ENCODE data around the gene OLFML1. TPM values are rescaled to one million over a fixed set of nuclear protein-coding genes. Genes with fewer than 3 reads are reported as not detected.
A peak's percentile ranks its signal among the peaks of the same experiment; 100 is the strongest.

The OLFML1 gene
- total RNA-seq, 2 donors from 2014 or later: not detected

DNA sequence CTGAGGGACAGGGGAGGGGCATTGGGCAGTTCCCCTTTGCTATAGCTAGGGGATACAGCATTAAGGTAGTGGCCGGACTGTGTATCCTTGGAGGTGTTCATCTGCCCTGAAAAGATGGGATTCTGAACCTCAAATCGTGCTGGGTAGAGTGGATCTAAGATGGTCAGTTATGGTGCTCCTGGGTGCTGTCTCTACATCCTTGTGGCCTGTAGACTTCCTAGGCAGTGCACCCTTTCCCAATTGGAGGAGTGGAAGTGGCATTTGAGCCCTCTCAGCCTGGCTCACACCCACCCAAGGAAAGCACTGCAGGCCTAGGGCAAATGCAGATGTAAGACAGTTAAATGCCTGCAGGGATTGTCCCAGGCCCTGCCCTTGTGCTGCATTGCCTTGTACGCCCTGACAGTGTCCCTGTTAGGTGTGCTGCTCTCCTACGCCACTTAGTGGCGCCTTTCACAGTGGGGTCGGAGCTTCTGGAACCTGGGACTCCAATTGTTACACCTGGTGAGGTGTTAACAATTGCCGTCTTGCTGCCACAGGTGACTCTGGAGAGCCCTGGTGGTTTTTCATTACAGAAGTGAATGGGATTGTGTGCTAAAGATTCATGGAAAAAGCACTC lies 63.5 kb downstream of the OLFML1 start:
- H3K36me3 Mint-ChIP-seq (ENCODE audit: insufficient read depth in 2 of 2): peaks cover 0 to 2% of the 10 kb centered on the region in 2 donors
- peaks cover 9% of the 10 kb centered on the region for H3K4me1 Mint-ChIP-seq (ENCODE audit: low read depth)
- DNase-seq: peak; percentile 15 to 30
- peak; percentile 72 to 75 for ATAC-seq (replicated peaks in 1 of 2)
- no peak overlapping the region for H3K27ac Mint-ChIP-seq
- no peaks in the 10 kb centered on the region for H3K9me3 Mint-ChIP-seq
- no peaks in the 10 kb centered on the region for H3K27me3 Mint-ChIP-seq (ENCODE audit: low read depth)
- H3K4me3 Mint-ChIP-seq: no peak overlapping the region

DNA sequence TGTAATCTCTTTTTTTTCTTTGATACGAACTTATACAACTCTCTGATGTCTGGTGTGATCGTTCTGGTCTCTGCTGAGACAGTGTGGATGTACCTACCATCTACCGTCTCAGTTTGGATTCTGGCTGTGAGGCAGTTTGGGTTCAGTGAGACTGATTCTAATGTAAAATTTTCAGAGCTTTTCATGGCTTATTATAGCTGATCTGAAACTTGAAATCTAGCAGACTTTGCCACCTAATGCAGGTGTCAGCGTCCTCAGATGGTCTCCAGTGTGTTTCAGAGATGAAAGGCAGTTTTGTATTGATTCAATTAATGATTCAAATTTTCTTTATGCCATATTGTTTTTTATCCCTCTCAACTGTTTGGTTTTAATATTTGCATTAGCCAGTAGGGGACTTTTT lies 64.4 kb downstream of the OLFML1 start:
- H3K27ac Mint-ChIP-seq: no peak overlapping the region
- no peak for DNase-seq
- H3K9me3 Mint-ChIP-seq: no peaks in the 10 kb centered on the region
- peaks cover 9% of the 10 kb centered on the region for H3K4me1 Mint-ChIP-seq (ENCODE audit: low read depth)
- ATAC-seq (replicated peaks in 1 of 2): no peak
- H3K27me3 Mint-ChIP-seq (ENCODE audit: low read depth): no peaks in the 10 kb centered on the region
- H3K4me3 Mint-ChIP-seq: no peak overlapping the region
- peaks cover 0 to 2% of the 10 kb centered on the region in 2 donors for H3K36me3 Mint-ChIP-seq (ENCODE audit: insufficient read depth in 2 of 2)

DNA sequence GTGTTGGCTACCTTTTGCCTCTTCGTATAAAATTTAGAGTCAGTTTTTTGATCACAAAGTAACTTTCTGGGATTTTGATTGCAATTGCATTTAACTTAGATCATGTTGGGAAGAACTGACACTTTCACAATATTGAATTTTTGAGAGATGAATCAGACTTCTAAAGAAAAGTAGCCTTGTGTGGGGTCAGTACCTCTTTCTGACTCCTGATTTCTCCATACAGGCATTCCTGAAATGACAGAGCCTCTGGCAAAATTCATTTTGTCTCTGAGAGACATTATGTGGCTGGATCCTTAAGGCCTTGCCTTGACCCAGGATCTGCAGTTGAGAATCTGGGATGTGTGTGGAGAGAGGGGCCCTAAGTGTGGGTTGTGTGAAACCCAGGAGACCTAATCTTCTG lies 66.3 kb downstream of the OLFML1 start:
- Mint-ChIP-seq H3K4me3 (no peak overlapping the region), H3K36me3 (ENCODE audit: insufficient read depth in 2 of 2) (peaks cover 0 to 2% of the 10 kb centered on the region in 2 donors), H3K4me1 (ENCODE audit: low read depth) (peaks cover 3% of the 10 kb centered on the region), H3K27ac (no peak overlapping the region), H3K27me3 (ENCODE audit: low read depth) (no peaks in the 10 kb centered on the region), H3K9me3 (no peaks in the 10 kb centered on the region)
- ATAC-seq (replicated peaks in 1 of 2) (no peak), DNase-seq (no peak)

GRCh38 chr11:7552666-7553065 lies 67.4 kb downstream of the OLFML1 start:
- H3K27me3 Mint-ChIP-seq (ENCODE audit: low read depth): no peaks in the 10 kb centered on the region
- H3K4me1 Mint-ChIP-seq (ENCODE audit: low read depth): no peaks in the 10 kb centered on the region
- DNase-seq (no peak), ATAC-seq (replicated peaks in 1 of 2) (no peak)
- no peak overlapping the region for H3K27ac Mint-ChIP-seq
- H3K36me3 Mint-ChIP-seq (ENCODE audit: insufficient read depth in 2 of 2): peaks cover 0 to 2% of the 10 kb centered on the region in 2 donors
- no peak overlapping the region for H3K4me3 Mint-ChIP-seq
- H3K9me3 Mint-ChIP-seq: no peaks in the 10 kb centered on the region

GRCh38 chr11:7555052-7555699 lies 69.9 kb downstream of the OLFML1 start:
- ATAC-seq (replicated peaks in 1 of 2) (no peak), DNase-seq (no peak)
- Mint-ChIP-seq H3K36me3 (ENCODE audit: insufficient read depth in 2 of 2) (peaks cover 0 to 2% of the 10 kb centered on the region in 2 donors), H3K27ac (no peak overlapping the region), H3K4me3 (no peak overlapping the region), H3K4me1 (ENCODE audit: low read depth) (no peaks in the 10 kb centered on the region), H3K9me3 (no peaks in the 10 kb centered on the region), H3K27me3 (ENCODE audit: low read depth) (no peaks in the 10 kb centered on the region)

DNA sequence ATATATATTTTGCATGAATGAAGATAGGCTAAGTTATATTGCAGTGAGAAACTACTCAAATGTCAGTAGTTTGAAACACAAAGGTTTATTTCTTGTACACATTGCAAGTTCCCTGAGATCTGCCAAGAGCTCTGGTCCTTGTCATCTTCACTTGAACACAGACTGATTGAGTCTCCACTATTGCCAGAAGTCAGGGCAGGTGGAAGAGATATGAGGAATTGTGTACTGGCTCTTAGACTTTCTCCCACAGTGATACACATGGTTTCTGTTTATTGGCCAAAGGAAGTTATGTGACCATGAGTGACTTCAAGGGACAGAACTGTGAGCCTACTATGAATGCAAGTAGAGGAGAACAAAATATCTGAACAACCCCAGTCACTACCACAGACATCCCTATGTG lies 72.7 kb downstream of the OLFML1 start:
- Mint-ChIP-seq H3K4me3 (no peak overlapping the region), H3K36me3 (ENCODE audit: insufficient read depth in 2 of 2) (no peaks in the 10 kb centered on the region), H3K4me1 (ENCODE audit: low read depth) (no peaks in the 10 kb centered on the region), H3K27me3 (ENCODE audit: low read depth) (no peaks in the 10 kb centered on the region), H3K27ac (no peak overlapping the region), H3K9me3 (no peaks in the 10 kb centered on the region)
- ATAC-seq (replicated peaks in 1 of 2): no peak
- no peak for DNase-seq

GRCh38 chr11:7559398-7560283 lies 74.3 kb downstream of the OLFML1 start:
- no peak overlapping the region for H3K27ac Mint-ChIP-seq
- no peak for DNase-seq
- no peak overlapping the region for H3K4me3 Mint-ChIP-seq
- no peaks in the 10 kb centered on the region for H3K4me1 Mint-ChIP-seq (ENCODE audit: low read depth)
- no peaks in the 10 kb centered on the region for H3K9me3 Mint-ChIP-seq
- H3K27me3 Mint-ChIP-seq (ENCODE audit: low read depth): no peaks in the 10 kb centered on the region
- no peak for ATAC-seq (replicated peaks in 1 of 2)
- no peaks in the 10 kb centered on the region for H3K36me3 Mint-ChIP-seq (ENCODE audit: insufficient read depth in 2 of 2)

Other genes starting within 250 kb of the OLFML1 start
- not detected for gene SYT9, start 233.6 kb upstream of the OLFML1 start, total RNA-seq
- gene PPFIBP2, start 28.5 kb downstream of the OLFML1 start, total RNA-seq: 10 to 100 TPM; 27.5 to 30.6 TPM
- gene CYB5R2, start 188.0 kb downstream of the OLFML1 start, total RNA-seq: 10 to 100 TPM; 12.8 to 14.8 TPM
- not detected for gene OVCH2, start 221.0 kb downstream of the OLFML1 start, total RNA-seq